BE2C (cell line): ENCODE data around the gene FGF2.
"Not testable (repeated sequence)": the region's sequence is repeated elsewhere in the genome, so short reads cannot be mapped to it uniquely, and the experiment has no call there.

Experiments used
- DNase-seq: peaks from one replicate; pipeline ENCODE4 v3.0.0-alpha.2; 2020
- H3K27me3 ChIP-seq: fragments of 250-450 bp; sonication (Bioruptor Pico); 2 replicates; pipeline ENCODE4 v1.5.1; 2020; ENCODE audit warnings: mild to moderate bottlenecking
- H3K36me3 ChIP-seq: fragments of 250-450 bp; sonication (Bioruptor Pico); 2 replicates; pipeline ENCODE4 v1.5.1; 2020; ENCODE audit warnings: mild to moderate bottlenecking
- H3K4me1 ChIP-seq: fragments of 250-450 bp; sonication (Bioruptor Pico); 2 replicates; pipeline ENCODE4 v1.5.1; 2020
- H3K4me3 ChIP-seq: 2 replicates; pipeline ENCODE4 v1.5.1; 2011; ENCODE audit warnings: low read depth, low read length
- H3K9me3 ChIP-seq: fragments of 250-450 bp; sonication (Bioruptor Pico); 2 replicates; pipeline ENCODE4 v1.5.1; 2020
- TF ChIP-seq, protein P1 (sequence below): IDR thresholded peaks from 2 replicates; pipeline ENCODE4 v1.5.1; 2012; ENCODE audit warnings: mild to moderate bottlenecking, low read depth, low read length

FGF2 gene

DNA sequence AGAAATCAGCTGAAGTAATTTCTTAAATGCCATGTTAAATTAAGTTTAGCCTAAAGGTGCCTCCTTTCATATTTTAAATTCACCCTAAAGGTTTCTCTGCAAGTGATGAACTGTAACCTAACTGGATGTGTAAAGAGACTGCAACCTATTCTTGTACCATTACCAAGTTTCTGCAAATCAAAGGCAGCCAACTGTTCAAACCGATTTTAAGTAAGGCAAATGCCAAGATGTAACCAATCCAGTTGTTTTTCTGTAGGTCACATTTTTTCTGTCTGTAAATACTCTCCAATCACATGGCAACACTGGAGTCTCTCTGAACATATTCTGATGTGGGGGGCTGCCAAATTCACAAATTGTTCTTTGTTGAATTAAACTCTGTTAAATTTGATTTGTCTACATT lies 42.4 kb upstream of the FGF2 start:
- Histone ChIP-seq H3K4me3 (no peak overlapping the region), H3K9me3 (no peaks in the 10 kb centered on the region), H3K27me3 (no peaks in the 10 kb centered on the region), H3K4me1 (no peaks in the 10 kb centered on the region), H3K36me3 (no peaks in the 10 kb centered on the region)
- TF ChIP-seq, protein P1, sequence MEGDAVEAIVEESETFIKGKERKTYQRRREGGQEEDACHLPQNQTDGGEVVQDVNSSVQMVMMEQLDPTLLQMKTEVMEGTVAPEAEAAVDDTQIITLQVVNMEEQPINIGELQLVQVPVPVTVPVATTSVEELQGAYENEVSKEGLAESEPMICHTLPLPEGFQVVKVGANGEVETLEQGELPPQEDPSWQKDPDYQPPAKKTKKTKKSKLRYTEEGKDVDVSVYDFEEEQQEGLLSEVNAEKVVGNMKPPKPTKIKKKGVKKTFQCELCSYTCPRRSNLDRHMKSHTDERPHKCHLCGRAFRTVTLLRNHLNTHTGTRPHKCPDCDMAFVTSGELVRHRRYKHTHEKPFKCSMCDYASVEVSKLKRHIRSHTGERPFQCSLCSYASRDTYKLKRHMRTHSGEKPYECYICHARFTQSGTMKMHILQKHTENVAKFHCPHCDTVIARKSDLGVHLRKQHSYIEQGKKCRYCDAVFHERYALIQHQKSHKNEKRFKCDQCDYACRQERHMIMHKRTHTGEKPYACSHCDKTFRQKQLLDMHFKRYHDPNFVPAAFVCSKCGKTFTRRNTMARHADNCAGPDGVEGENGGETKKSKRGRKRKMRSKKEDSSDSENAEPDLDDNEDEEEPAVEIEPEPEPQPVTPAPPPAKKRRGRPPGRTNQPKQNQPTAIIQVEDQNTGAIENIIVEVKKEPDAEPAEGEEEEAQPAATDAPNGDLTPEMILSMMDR, result no peak
- DNase-seq, result no peak

DNA sequence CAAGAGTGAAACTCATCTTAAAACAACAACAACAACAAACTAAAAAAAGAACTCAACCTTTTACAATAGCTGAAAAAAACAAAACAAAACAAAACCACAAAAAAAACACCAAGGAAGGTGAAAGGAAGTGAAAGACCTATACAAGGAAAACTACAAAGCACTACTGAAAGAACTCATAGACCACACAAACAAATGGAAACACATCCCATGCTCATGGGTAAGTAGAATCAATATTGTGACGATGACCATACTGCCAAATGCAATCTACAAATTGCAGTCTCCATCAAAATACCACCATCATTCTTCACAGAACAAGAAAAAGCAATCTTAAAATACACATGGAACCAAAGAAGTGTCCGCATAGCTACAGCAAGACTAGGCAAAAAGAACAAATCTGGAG lies 41.5 kb upstream of the FGF2 start:
- TF ChIP-seq, protein P1, result no peak
- no peaks in the 10 kb centered on the region for H3K4me1 ChIP-seq
- H3K27me3 ChIP-seq, result no peaks in the 10 kb centered on the region
- no peaks in the 10 kb centered on the region for H3K9me3 ChIP-seq
- H3K4me3 ChIP-seq, result no peak overlapping the region
- no peak for DNase-seq
- H3K36me3 ChIP-seq, result no peaks in the 10 kb centered on the region

DNA sequence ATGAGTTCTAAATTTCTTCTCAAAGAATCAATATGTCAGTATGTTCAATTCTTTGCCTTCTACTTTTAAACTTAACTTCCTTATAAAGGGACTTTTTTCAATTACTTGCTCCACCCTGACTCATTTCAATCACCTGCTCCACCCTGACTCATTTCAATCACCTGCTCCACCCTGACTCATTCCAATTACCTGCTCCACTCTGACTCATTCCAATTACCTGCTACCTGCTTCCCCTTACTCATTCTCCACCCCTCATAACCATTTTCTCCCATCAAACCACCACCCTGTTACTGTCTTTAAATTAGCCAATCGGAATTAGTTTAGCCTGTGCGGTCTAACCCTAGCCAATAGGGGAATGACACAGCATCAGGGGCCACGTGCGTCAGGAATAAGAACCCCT lies 40.3 kb upstream of the FGF2 start:
- DNase-seq, H3K27me3 ChIP-seq: not testable (repeated sequence)

DNA sequence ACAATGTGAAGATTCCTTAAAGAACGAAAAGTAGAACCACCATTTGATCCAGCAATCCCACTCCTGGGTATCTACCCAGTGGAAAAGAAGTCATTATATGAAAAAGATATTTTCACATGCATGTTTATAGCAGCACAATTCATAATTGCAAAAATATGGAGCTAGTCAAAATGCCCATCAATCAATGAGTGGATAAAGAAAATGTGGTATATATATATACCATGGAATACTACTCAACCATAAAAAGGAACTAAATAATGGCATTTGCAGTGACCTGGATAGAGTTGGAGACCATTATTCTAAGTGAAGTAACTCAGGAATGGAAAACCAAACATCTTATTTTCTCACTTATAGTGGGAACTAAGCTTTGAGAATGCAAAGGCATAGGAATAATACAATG lies 39.7 kb upstream of the FGF2 start:
- H3K9me3 ChIP-seq, H3K4me1 ChIP-seq, H3K4me3 ChIP-seq, H3K36me3 ChIP-seq, H3K27me3 ChIP-seq, DNase-seq: not testable (repeated sequence)

More for the DNA sequence above, 40.3 kb upstream of the FGF2 start:
- not testable (repeated sequence) for H3K9me3 ChIP-seq, H3K36me3 ChIP-seq, H3K4me1 ChIP-seq, H3K4me3 ChIP-seq

DNA sequence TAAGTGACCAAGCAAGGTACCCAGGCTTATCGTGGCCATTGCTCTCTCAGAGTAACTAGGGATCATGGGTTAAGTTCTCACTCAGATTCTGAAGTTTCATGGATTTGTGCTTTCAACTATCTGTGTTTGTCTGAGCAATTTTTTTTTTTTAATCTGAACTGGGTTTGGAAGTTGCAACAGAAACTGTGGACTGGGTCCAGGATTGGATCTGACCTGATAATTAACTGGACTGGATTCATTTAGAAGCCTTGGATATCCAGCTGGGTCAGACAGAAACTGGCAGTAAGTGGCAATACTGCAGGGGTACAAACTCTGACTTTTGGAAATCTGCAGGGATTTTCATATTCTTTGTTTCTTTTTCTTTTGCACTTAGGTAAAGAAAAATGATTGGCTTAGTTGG lies 38.7 kb upstream of the FGF2 start:
- TF ChIP-seq, protein P1, result no peak
- DNase-seq, result no peak
- H3K4me1 ChIP-seq, result no peaks in the 10 kb centered on the region

GRCh38 chr4:122788935-122789334 lies 37.7 kb upstream of the FGF2 start:
- H3K9me3 ChIP-seq, result no peaks in the 10 kb centered on the region
- no peaks in the 10 kb centered on the region for H3K36me3 ChIP-seq
- no peaks in the 10 kb centered on the region for H3K27me3 ChIP-seq
- H3K4me1 ChIP-seq, result no peaks in the 10 kb centered on the region
- TF ChIP-seq, protein P1, result no peak
- H3K4me3 ChIP-seq, result no peak overlapping the region
- DNase-seq, result no peak

More for the DNA sequence above, 38.7 kb upstream of the FGF2 start:
- Histone ChIP-seq H3K36me3 (no peaks in the 10 kb centered on the region), H3K9me3 (no peaks in the 10 kb centered on the region), H3K4me3 (no peak overlapping the region), H3K27me3 (no peaks in the 10 kb centered on the region)

DNA sequence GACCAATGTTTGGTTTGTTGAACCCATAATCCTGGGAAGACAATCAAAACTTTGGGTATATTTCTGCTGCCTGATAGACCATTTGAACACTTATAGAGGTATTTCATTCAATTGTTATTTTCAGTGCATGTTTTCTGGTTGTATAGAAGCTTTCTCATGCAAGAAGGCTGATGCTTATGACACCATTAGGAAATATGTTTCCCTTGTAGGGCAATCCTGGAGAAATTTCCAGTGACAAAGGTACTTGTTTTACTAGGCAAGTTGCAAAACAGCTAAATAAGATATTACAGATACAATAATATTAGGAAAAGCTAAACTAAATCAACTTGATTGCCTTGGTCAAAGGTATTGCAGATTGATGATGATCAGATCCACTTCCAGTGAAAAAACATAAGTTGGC lies 32.8 kb upstream of the FGF2 start:
- Histone ChIP-seq H3K4me1 (no peaks in the 10 kb centered on the region), H3K9me3 (no peaks in the 10 kb centered on the region)

More for the DNA sequence above, 32.8 kb upstream of the FGF2 start:
- TF ChIP-seq, protein P1, result no peak
- no peak for DNase-seq
- no peaks in the 10 kb centered on the region for H3K27me3 ChIP-seq
- H3K36me3 ChIP-seq, result no peaks in the 10 kb centered on the region
- H3K4me3 ChIP-seq, result no peak overlapping the region
